Erythroblast (primary cell): ENCODE results near the gene PSORS1C1.

Experiments used
- GATA1 ChIP-seq: IDR thresholded peaks from 2 replicates; pipeline ENCODE4 v1.6.1; 2011; ENCODE audit warnings: low read depth, mild to moderate bottlenecking, control low read depth, low read length, moderate library complexity
- POLR2A ChIP-seq: IDR thresholded peaks from 2 replicates; pipeline ENCODE4 v1.6.1; 2011; ENCODE audit warnings: mild to moderate bottlenecking, low read length

DNA sequence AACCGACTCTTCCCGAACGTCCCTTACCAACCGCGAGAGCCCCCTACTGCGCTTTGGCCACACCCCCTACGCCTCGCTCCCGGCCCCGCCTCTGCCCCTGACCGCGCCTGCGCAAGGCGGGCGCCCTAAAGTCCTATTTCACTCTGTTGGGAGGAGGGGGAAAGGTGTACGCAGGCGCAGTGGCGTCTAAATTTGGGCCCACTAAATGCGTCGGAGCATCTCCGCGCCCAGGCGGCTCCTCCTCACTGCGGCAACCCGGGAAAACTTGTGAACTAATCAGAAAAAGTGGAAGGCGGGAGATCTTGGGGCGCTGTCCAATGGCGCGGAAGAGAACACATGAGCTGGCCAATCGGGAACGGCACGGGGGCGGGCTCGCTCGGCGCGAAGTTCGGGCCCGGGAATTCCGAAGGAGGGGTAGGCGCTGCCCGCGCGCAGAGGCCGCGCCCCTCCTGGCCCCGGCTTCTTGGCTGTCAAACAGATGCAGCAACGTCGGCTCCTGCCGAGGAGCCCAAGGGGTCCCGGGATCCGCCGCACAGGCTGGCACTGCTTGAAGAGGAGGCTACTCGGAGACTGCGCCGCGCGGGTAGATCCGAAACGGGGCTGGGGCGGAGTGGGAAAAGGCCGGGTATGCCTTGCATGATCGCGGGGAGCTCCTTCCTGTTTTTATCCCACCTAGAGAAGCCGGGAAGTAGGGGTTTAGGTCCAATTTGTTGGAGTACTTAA lies 43.7 kb downstream of the PSORS1C1 start, which contains the start of gene TCF19:
- TF ChIP-seq POLR2A (peak; percentile 57), GATA1 (no peak)
